ENCODE results near the gene MYB.

DNA sequence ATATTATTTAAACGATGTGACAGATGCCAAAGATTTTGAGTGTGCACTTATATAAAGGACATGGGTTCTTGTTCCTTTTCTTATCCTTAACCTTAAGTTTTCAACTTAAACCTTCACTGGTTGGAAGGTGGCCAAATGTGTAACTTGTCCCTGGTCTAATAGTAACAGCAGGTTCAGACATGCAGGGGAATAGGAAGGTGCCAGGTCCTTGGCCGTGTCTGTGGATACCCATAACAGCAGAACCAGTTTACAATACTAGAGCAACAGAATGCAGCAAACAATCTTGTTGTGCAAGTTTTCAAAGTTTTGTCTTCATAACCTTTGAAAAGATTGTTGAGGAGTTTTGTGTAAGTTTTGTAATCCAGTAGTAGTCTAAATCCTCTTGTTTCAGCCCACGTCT lies 4.4 kb downstream of the MYB start:
- TF ChIP-seq, protein P1, sequence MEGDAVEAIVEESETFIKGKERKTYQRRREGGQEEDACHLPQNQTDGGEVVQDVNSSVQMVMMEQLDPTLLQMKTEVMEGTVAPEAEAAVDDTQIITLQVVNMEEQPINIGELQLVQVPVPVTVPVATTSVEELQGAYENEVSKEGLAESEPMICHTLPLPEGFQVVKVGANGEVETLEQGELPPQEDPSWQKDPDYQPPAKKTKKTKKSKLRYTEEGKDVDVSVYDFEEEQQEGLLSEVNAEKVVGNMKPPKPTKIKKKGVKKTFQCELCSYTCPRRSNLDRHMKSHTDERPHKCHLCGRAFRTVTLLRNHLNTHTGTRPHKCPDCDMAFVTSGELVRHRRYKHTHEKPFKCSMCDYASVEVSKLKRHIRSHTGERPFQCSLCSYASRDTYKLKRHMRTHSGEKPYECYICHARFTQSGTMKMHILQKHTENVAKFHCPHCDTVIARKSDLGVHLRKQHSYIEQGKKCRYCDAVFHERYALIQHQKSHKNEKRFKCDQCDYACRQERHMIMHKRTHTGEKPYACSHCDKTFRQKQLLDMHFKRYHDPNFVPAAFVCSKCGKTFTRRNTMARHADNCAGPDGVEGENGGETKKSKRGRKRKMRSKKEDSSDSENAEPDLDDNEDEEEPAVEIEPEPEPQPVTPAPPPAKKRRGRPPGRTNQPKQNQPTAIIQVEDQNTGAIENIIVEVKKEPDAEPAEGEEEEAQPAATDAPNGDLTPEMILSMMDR (IDR thresholded peaks at IDR 0.05): no peak
- no peak for TF ChIP-seq POLR2A (IDR thresholded peaks at IDR 0.05)

All from esophagus squamous epithelium (tissue), 4 donors.